HUDEP-2 (cell line): ENCODE results near the gene PRRT4.

ENCODE experiments used
- DNase-seq, 76 experiments: peaks; one replicate each; lab custom pipeline; 2025; ENCODE audit not compliant: unreplicated experiment in 76 of 76; lab: John Stamatoyannopoulos, UW

PRRT4 gene

GRCh38 chr7:128350708-128351295, 10.7 kb downstream of the PRRT4 start:
- DNase-seq: no peak

- DNase-seq: no peak
These were observed 12.0 kb downstream of the PRRT4 start for GRCh38 chr7:128349466-128349825.

- peak in 38 of 76 experiments; percentile 6 to 52 (median 26) for DNase-seq
These were observed 13.8 kb downstream of the PRRT4 start for GRCh38 chr7:128347647-128348097.

GRCh38 chr7:128344431-128344774, 17.1 kb downstream of the PRRT4 start:
- no peak for DNase-seq

GRCh38 chr7:128343554-128344430, 17.7 kb downstream of the PRRT4 start, which contains the start of gene RBM28:
Gene RBM28 (minus strand): TSS chr7:128343908. CDS start chr7:128343793, 115 bp downstream.
- DNase-seq: peak in 73 of 76 experiments; percentile 15 to 90 (median 78)

- DNase-seq: no peak
These were observed 19.8 kb downstream of the PRRT4 start for GRCh38 chr7:128341733-128342132.

GRCh38 chr7:128335730-128336129, 25.8 kb downstream of the PRRT4 start:
- DNase-seq: no peak

- DNase-seq: no peak
These were observed 37.2 kb downstream of the PRRT4 start for GRCh38 chr7:128324368-128324680.

GRCh38 chr7:128323459-128324367, 37.8 kb downstream of the PRRT4 start:
- no peak for DNase-seq

GRCh38 chr7:128323040-128323439, 38.5 kb downstream of the PRRT4 start:
- no peak for DNase-seq

- peak in 7 of 76 experiments; percentile 4 to 22 (median 14) for DNase-seq
These were observed 39.3 kb downstream of the PRRT4 start for GRCh38 chr7:128322040-128322643.

- no peak for DNase-seq
These were observed 40.5 kb downstream of the PRRT4 start for GRCh38 chr7:128321044-128321422.

GRCh38 chr7:128318691-128319090, 42.8 kb downstream of the PRRT4 start:
- no peak for DNase-seq

- no peak for DNase-seq
These were observed 50.5 kb downstream of the PRRT4 start for GRCh38 chr7:128311013-128311412.

- DNase-seq: no peak
These were observed 51.0 kb downstream of the PRRT4 start for GRCh38 chr7:128310499-128310898.

GRCh38 chr7:128309976-128310375, 51.5 kb downstream of the PRRT4 start:
- no peak for DNase-seq

- DNase-seq: no peak
These were observed 52.4 kb downstream of the PRRT4 start for GRCh38 chr7:128309124-128309523.

GRCh38 chr7:128307061-128307460, 54.4 kb downstream of the PRRT4 start:
- no peak for DNase-seq

- no peak for DNase-seq
These were observed 57.3 kb downstream of the PRRT4 start for GRCh38 chr7:128304212-128304611.

GRCh38 chr7:128303643-128304042, 57.8 kb downstream of the PRRT4 start:
- DNase-seq: no peak

GRCh38 chr7:128303133-128303532, 58.4 kb downstream of the PRRT4 start:
- no peak for DNase-seq
